Dermis microvascular lymphatic vessel endothelial cell (primary cell): ENCODE measurements around the gene DCDC2. TPM values are rescaled to one million over a fixed set of nuclear protein-coding genes. Genes with fewer than 3 reads are reported as not detected.
"Not testable (repeated sequence)": the region's sequence is repeated elsewhere in the genome, so short reads cannot be mapped to it uniquely, and the experiment has no call there.

Experiments used
- DNase-seq, 2 donors: peaks; one replicate each; pipeline versions ENCODE4 v3.0.0 to v3.0.0-alpha.2; 2010; ENCODE audit warnings: low read depth in 2 of 2
- total RNA-seq: library from RNA; depleted of rRNA; stranded (reverse); fragments of >200 nt; gene quantifications from 2 replicates; pipeline ENCODE4 v1.2.1, GENCODE V29; 2014

DCDC2 gene
- total RNA-seq, 1 donor from 2014 or later = not detected

DNA sequence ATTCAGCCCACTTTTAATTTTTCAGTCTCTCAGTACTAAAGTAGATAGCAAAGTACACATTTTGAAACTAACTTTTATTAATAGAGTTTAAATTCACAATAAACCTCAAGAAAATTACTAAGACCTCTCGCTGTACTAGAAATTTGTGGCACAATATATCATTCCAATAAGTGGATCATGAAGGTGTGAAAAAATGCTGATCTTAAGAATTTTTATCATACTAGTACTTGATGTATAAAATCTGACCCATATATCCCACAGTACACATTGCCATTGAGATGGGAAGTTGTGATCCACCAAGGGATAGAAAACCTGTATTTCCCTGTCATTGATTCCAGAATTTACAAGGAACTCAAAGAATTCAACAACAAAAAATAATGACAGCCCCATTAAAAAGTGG, 85.7 kb downstream of the DCDC2 start:
- DNase-seq = no peak

DNA sequence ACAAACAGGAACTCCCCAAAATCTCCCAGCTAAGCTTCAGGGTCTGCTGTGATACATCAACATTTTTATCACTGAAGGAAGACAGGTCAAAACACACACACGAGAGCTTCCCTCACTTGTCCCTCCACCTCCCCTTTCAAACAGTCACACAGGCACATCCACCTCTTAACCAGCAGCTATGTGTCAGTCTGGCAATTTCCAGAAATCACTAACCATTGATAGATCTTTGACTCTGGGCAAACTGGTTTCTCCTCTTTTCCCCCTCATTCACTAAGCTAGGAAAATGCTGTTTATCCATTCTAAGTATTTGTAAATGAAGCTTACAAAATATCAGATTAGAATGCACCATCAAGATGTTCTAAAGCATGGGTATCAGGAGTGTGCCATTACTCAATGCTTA, 87.8 kb downstream of the DCDC2 start:
- DNase-seq = no peak

DNA sequence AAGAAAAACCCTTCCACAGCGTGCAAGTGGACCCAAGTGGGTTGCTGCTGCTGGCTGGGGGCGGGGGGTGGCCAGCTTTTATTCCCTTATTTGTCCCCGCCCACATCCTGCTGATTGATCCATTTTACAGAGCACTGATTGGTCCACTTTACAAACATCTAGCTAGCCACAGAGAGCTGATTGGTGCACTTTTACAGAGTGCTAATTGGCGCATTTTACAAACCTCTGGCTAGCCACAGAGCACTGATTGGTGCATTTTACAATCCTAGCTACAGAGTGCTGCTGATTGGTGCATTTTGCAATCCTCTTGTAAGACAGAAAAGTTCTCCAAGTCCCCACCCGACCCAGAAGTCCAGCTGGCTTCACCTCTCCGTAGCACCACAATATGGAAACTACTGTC, 99.6 kb downstream of the DCDC2 start:
- DNase-seq = not testable (repeated sequence)

DNA sequence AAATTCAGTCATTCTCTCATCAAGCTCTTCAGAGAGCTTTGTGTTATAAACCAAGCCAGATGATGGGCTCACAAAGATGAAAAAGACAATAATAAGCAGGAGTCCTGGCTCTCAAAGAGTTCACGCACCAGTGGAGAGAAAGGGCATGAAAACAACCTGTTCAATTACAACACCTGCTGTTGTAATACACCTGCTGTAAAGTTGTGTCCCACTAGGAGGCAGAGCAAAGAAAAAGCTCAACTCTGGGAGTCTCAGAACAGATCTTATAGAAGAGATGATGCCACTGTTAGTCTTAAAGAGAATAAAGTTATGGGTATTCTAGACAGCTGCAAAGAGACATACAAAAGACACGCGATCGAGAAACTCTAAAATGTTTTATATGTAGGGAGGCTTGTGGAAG, 100.6 kb downstream of the DCDC2 start:
- DNase-seq = no peak

DNA sequence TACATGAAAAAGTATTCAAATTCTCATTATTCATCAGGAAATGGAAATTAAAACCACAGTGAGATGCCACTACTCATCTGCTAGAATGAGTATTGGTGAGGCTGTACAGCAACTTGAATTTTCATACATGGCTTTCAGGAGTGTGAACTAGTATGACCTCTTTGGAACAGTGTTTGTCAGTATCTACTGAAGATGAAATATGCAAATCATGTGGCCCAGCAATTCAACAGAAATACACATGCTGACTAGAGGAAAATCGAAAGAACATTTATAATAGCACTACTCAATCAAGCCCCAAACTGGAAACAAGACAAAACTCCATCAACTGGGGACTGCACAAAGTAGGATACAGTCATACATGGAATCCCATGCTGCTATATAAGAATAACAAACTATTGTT, 102.2 kb downstream of the DCDC2 start:
- no peak for DNase-seq

DNA sequence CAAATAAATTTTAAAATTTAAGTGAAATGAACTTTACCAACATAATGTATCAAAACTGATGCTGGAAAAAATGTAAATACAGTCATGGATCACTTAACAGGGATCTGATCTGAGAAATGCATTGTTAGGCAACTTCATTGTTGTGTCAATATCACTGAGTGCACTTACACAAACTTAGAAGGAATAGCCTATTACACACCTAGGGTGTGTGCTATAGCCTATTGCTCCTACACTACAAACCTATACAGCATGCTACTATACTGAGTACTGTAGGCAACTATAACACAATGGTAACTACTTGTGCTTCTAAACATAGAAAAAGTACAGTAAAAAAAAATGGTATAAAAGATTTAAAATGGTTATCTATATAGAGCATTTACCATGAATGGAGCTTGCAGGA, 104.5 kb downstream of the DCDC2 start:
- no peak for DNase-seq

DNA sequence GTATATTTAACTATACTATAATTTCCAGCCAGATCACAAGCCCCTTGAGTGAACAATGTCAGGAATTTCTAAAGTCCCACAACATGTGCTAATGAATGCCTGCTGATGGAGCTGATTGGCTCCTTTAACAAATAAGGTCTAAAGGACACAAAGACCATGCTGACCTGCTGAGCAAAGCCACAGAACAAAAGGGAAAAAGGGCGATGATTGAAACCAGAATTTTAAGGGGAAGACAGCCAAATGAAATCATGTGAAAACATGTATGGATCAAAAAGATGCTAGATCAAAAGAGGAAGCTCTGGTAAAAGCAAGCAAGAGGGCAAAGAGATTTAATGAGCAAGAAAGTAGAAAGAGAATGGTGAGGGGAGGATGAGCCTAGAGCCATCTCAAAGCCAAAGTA, 105.6 kb downstream of the DCDC2 start:
- no peak for DNase-seq

DNA sequence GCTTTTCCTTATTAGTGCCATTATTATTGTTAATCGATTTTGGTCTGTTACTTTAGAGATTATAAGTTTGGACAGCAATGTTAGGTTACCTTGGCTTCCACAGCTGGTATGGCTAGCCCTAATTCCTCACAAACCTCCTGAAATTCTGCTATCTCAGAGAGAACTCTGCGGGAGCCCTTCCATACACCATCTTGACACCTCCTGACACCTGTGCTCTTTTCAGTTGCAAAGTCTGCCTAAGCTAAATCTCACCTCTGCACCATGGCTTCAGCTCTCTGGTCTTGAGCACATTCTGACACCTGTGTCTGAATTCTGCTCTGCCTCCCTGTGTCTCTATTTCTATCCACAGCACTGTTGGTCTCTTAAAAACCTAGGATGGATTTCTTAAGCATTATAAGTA, 106.5 kb downstream of the DCDC2 start:
- DNase-seq = no peak

DNA sequence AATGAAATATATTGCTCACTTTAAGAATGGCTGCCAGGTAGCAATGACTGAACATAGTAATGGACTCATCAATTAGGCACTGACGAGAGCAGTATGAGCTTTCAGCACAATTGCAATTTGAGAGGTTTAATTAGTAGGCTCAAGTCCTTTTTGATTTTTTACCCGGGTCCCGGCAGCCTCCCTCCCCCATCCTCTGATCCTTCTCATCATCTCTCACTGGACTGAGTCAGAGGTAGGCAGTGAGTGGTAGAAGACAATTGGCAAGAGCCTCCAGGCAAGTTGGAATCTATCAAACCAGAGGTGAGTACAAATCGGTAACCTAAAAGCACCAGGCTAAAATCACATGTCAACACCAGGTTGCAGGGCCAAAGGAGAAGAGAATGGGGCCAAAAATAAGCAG, 107.9 kb downstream of the DCDC2 start:
- DNase-seq = no peak

DNA sequence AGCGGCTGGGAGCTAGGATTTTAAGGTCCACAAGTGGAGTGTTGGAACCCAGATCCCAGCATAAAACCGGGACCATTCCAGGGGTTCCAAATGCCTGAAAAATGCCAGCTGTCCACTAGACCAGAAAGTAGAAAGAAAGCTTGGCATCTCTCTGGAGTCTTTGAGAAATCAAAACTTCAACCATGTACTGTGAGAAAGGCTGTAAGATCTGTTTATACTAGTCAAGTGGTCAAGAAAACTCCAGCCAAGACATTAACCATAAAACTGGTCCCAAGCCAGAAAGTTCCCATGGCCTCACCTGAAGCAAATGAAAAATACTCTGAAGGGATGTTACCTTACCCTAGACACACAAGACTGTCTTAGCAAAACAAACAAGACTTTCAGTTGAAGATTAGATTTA, 112.6 kb downstream of the DCDC2 start:
- no peak for DNase-seq

DNA sequence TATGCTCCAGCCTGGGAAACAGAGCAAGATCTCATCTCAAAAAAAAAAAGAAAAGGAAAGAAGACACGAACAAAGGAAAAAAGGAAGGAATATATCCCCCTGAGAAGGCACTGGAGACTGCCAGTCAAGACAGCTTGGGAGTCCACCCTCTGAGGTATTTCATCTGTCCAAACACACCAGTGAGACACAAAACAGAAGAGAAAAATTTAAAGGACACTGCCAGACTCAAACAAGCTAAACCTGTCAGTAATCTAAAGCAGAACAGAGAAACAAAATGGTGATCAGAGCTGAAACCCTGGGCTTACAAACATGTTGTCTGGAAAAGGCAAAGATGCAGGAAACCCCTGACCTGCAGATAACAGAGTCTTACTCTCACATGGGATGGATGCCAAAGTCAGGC, 114.9 kb downstream of the DCDC2 start:
- no peak for DNase-seq

DNA sequence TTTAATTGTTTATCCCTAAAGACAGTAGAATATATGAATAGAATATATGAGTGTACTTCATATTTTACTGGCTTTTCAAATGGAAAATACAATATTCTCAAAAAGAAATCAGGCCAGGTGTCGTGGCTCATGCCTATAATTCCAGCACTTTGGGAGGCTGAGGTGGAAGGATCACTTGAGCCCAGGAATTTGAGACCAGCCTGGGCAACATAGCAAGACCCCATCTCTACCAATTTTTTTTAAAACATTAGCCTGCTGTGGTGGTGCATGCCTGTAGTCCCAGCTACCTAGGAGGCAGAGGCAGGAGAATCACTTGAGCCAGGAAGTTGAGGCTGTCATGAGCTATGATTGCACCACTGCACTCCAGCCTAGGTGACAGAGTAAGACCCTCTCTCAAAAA, 116.1 kb downstream of the DCDC2 start:
- DNase-seq = not testable (repeated sequence)

DNA sequence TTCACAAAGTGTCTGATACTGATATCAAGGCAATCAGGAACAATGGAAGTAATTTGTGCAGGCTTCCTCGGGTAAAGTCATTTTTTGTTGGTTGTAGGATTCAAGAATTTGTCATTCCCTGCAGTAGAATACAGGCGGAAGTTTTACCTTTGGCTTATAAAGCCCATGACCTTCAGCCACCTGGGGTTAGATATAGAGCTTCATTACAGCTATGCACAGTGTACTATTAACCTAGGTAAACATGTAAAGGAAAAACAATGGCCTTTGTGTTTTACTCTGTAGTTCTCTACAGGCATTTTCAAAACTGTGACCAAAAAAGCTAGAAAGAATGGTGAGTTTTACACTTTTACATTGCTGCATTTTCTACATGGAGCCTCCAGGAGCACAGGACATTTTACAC, 116.9 kb downstream of the DCDC2 start:
- no peak for DNase-seq

DNA sequence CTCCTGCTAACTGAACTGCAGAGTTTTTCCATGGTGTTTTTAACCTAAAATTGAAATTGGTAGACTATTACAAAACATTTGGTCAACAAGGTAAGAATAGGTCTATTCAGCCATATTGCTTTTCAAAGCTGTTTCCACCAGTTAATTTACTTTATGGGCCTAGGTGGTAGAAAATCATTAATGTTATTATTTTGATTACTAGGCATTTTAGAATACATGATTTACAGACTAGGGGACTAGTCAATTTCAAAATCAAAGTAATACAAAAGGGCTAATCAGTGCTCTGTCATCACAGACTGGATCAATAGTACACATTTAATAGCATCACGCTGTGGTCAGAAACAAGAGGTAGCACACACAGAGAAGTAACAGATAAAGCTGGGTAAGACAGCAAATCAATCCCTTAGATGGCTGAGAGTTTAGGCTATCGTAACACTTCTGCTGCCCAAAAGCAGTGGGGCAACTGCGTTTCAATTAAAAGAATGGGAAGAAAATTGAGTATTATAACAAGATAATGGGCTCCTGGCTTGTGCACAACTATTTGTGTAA, 117.4 kb downstream of the DCDC2 start:
- DNase-seq = no peak

DNA sequence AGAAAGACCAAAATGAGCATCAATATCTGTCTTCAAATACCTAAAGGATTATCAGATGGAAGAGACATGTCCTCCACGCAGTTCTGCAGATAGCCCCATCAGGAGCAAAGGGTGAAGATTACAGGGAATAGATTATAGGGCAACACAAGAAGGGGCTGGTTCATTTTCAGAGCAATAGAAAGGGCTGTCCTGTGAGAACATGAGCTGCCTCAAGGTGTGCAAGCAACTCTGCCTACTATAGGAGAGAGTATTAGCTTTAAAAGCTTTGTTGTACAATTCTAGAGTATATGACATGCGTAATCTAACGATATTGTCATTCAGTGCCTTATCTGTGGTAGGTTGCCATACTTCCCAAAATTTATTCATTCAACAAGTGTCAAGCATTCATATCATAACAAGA, 119.2 kb downstream of the DCDC2 start:
- no peak for DNase-seq

DNA sequence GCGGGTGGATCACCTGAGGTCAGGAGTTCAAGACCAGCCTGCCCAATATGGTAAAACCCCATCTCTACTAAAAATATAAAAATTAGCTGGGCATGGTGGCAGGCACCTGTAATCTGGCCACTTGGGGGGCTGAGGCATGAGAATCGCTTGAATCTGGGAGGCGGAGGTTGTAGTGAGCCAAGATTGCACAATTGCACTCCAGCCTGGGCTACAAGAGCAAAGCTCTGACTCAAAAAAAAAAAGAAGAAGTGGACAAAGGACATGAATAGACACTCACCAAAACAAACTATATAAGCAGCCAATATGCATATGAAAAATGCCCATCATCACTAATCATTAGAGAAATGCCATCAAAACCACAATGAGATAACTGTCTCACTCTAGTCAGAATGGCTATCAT, 121.1 kb downstream of the DCDC2 start:
- DNase-seq = not testable (repeated sequence)

DNA sequence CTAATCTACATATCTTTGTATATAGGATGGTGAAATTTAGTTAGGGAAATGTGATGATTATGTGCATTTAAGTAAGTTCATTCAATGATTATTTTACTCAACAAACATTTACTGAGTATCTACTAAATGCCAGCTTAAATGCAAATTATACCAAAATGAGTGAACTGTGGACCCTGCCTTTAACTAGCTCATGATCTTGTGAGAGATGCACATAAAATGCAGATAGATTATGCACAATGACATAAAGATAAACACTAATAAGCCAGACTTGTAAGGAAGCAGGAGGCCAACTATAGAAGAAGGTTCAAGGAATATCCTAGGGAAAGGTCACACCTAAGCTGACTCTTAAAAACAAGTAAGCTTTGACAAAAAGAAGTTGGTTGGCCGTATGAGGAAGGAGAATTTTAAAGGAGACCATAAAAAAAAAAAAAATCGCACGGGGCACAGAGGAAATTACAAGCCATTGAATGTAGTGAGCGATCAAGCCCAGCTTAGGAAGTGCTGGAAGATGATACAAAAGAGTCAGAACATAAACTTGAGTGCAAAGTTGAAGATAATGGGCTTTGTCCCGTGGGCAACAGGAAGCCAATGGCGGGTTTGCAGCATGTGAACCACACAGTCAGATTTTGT, 123.9 kb downstream of the DCDC2 start:
- DNase-seq = no peak

DNA sequence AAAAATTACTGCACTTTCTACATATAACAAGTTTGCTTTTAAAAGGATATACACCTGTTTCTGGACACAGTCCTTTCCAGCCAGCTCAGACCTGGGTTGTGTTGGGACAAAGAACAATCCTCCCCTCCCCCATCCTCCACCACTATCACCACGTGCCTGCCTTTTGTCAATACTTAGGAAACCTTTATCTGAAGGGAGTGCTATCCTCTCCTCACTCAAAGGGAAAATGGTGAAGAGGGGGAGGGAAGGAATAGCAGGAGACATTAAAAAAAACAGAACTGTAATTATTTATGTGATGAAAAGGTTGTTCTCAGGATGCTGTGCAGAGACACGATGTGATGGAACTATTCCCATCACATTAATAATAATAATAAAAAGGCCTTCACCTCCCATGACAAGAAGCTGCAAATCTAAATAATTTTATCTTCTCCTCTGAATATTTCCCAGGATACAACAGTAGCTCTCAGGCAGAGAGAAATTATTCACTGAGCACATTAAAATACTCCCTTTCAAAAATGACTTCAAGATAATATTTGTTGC, 126.4 kb downstream of the DCDC2 start:
- no peak for DNase-seq

DNA sequence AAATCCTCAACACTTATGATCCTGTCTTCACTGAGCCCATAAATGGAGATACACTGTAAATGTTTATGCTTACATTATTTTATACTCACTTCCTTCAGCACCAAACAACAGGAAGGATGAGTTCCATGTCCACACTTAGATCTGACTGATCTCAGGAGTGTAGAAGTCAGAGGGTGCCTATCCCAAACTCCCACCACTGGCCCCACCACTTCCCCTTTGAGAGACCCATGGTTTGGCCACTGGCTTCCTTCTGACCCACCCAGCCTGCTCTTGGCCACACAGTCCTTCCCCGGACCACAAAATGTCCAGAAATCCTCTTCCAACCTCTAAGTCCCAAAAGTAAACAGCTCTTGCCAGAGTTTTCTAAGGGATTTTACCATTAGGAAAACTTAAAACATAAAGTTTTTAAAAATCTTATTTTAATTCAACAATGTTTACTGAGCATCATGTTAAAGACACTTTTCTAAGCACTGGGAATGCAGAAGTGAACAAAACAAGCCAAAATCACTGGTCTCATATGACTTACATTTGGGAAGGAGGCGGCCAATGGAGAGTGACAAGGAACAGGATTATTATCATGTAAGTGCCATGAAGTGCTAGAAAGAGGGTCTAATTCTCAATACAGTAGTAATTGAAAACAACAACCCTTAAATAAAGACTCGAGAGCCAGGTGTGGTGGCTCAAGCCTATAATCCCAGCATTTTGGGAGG, 128.0 kb downstream of the DCDC2 start:
- no peak for DNase-seq

DNA sequence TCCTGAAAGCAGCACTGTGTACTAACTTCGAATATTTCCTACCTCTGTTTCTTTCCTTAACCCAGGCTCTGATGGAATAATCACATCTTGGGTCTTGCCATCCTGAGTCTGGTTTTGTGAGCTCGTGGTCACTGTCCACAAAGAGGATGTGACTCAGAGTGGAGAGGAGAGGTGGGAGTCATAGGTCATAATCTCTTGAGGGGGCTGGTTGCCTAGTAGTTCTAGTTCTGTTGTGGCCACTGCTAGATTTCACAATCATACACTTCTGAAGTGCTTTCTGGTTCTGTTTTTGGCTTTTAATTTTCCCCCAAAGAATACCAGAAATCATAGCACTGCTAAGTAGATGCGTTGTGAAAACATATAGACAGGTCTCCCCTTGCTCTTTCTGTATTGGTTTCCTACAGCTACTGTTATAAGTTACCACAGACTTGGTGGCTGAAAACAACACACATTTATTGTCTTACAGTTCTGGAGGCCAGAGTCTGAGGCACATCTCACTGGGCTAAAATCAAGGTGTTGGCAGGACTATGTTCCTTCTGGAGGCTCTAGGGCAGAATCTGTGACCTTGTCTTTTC, 129.1 kb downstream of the DCDC2 start:
- no peak for DNase-seq

DNA sequence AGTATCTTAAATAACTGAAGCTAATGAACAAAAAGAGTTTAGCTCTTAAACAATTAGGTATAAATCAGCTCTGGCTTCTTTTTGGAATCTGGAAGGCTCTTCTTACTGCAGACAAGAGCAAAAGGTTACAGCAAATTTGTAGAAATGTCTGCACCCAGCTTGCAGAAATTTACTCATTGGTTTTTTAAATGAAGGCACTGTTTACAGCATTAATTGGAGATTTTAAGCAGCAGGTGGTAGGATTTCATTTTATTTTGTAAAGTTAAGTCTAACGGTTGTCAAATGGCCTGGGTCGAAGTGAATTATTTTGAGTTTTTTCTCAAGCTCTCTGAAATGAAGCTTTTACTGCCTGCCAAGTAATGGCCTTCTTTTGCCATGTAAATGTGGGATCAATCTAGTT, 129.7 kb downstream of the DCDC2 start:
- DNase-seq = no peak

DNA sequence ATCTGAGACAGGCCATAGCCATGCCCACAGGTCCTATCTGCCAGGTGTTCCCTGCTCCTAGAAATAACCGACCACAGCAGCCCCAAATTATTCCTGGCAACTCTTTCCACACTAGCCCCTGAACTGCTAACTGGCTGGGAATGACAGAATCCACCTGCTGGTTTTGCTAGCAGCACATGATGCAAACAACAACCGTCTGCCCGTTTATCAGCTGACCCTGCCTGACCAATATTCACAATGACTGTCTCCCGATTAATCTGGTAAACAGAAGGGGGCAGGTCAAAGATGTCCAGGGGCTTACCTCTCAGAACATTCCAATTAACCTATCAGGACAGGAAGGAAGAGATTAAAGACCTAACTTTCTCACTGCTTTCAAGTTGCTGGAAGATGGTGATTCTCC, 130.3 kb downstream of the DCDC2 start:
- DNase-seq = no peak

DNA sequence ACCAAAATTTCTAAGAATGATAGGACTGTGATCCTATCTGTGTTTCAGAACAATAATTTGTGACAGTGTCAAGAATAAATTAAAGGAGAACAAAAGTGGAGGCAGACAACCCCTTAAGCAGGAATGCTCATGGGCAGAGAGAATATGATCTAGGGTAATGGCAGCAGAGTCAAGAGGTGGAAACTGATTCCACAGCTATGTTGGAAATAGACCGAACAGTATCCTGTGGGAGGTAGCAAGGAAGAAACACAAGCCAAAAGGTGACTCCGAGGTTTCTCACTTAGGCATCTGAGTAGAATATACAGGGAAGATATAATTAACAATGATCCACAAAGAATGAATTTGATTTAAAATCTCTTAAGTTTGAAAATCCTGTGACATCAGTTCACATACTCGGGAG, 131.3 kb downstream of the DCDC2 start:
- no peak for DNase-seq
